ENCODE measurements around the gene CD164L2.
"Not testable (repeated sequence)": the region's sequence is repeated elsewhere in the genome, so short reads cannot be mapped to it uniquely, and the experiment has no call there.

Gene CD164L2

DNA sequence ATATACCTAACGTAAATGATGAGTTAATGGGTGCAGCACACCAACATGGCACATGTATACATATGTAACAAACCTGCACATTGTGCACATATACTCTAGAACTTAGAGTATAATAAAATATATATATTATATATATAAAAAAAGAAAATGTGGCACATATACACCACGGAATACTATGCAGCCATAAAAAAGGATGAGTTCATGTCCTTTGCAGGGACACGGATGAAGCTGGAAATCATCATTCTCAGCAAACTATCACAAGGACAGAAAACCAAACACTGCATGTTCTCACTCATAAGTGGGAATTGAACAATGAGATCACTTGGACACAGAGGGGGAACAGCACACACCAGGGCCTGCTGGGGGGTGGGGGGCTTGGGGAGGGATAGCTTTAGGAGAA is 1.7 kb upstream of the CD164L2 start:
- not testable (repeated sequence) for ATAC-seq (ENCODE audit: low read depth); H3K9me3 Mint-ChIP-seq; DNase-seq (ENCODE audit: low spot score in 2 of 2); H3K36me3 Mint-ChIP-seq; H3K4me3 Mint-ChIP-seq; H3K27me3 Mint-ChIP-seq; H3K27ac Mint-ChIP-seq
- peaks cover 11% of the 10 kb centered on the region for H3K4me1 Mint-ChIP-seq

DNA sequence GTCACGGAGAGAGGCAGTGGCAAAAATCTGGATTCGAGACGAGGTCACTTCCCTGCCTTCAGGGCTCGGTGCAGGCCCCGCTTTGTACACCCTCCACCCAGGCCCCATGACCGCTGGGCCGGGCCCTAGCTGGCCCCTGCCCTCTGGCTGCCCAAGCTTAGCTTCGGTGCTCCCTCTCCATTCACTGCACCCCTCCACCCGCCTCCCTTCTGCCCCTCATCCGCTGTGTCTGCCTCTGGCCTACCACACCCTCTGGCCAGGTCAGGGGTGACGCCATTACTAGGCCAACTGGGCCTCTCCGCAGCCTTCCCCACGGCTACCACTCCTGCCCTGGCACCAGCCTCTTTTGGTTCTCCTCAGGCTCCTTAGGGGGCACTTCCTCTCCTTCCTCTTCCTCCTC is 528 bp upstream of the CD164L2 start:
- Mint-ChIP-seq H3K36me3 (no peaks in the 10 kb centered on the region), H3K27ac (no peak overlapping the region), H3K4me3 (no peak overlapping the region), H3K9me3 (no peaks in the 10 kb centered on the region), H3K27me3 (peaks cover 2% of the 10 kb centered on the region), H3K4me1 (peaks cover 10% of the 10 kb centered on the region)
- DNase-seq (ENCODE audit: low spot score in 2 of 2) (no peak), ATAC-seq (ENCODE audit: low read depth) (no peak)

DNA sequence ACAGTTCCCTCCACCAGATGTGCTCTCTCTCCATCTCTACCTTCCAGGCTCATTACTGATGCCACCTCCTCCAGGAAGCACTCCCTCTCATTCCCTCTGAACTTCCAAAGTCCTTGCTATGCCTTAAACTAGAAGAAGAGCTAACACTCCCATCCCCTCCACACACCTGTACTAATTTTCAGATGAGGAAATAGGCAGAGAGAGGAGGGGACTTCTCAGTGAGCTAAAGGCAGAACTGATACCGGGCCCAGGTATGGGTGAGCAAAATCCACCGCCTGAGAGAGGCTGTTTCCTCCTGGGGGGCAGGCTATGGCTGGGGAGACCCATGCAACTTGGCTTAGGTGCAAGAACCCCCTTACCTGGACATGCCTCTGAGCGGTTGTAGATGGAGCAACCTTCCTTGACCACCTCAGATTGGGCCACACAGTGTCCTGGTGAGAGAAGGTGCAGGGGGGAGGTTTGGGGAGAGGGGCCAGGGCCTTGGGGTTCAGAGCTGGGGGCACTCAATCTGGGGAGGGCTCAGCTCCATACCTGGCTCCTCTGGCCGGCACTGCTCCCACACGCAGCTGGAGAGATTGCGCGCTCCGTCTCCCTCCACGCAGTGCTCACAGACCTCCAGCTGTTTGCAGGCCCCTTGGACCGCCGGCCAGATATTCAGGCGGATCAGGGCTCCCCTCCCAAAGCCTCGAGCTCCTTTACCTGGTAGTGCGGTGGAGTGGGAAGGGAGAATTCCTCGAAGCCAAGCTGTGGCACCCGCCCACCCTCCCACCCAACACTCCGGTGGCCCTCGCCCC is 967 bp downstream of the CD164L2 start:
- Mint-ChIP-seq H3K27me3 (peaks cover 2% of the 10 kb centered on the region), H3K4me1 (peaks cover 8% of the 10 kb centered on the region), H3K9me3 (no peaks in the 10 kb centered on the region), H3K27ac (peak overlapping the region; percentile 1), H3K36me3 (no peaks in the 10 kb centered on the region), H3K4me3 (no peak overlapping the region)
- ATAC-seq (ENCODE audit: low read depth) (peak; percentile 93), DNase-seq (ENCODE audit: low spot score in 2 of 2) (no peak)

DNA sequence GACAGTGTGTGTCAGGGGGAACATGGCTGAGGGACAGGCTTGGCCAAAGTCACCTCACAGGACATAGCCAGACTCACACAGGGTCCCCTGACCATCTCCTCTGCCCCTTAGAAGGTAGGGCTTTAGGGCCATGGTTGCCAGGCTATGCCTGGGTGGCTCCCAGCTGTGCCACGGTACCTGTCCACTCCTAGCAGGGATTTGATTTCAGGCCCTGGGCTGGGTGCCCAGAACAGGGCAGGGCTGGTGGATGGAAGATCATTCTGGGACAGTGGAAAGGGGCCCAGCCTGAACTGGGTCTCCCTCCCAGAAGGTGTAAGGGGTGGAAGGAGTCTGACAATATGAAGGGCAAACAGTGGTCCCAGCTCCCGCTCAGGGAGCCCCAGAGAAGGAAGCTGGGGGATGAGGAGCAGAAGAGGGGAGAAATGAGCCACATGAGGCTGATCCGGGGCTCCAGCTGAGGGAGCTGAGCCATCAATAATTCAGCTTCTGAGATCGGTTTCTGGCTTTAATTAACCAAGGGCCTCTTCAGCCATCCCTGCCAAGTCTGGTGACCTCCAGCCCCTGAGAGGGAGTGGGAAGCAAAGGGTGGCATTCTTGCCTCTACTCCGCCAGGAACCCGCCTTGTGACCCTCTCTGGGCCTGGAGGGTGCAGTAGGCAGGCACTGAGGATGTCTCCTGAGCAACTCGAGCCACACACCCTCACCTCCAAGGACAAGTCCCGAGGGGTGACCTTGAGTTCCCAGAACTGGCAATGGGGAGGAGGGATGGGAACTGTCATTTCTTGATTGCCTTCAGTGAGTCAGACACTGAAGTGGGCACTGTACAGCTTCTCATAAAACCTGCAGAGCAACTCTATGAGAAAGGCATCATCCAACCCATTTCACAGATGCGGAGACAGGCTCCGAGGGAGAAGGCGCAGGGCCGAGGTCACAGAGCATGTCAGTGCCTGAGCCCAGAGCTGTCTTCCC is 2.1 kb downstream of the CD164L2 start:
- H3K27me3 Mint-ChIP-seq = no peaks in the 10 kb centered on the region
- no peak overlapping the region for H3K27ac Mint-ChIP-seq

DNA sequence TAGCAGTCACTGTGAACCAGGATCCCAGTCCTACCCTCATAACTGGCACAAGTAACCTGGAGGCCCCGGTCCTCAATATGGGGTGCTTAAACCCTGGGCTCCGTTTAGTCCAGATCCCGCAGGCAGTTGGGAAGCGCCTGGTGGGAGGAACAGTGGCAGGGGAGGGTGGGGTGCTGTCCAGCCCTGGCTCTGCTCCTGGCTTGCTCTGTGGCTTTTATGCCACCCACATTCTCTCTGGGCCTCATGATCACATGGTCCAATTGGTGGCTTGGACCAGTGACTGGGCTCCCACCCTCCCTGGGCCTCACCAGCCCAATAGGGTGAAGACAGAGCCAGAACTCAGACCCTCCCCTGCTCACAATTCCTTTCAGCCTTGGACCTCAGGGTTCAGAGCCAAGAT is 2.9 kb downstream of the CD164L2 start:
- Mint-ChIP-seq H3K36me3 (no peaks in the 10 kb centered on the region), H3K27ac (no peak overlapping the region), H3K9me3 (no peaks in the 10 kb centered on the region), H3K4me1 (peaks cover 10% of the 10 kb centered on the region), H3K27me3 (peaks cover 3% of the 10 kb centered on the region), H3K4me3 (no peak overlapping the region)
- no peak for DNase-seq (ENCODE audit: low spot score in 2 of 2)
- no peak for ATAC-seq (ENCODE audit: low read depth)

More for the DNA sequence above, 2.1 kb downstream of the CD164L2 start:
- Mint-ChIP-seq H3K9me3 (no peaks in the 10 kb centered on the region), H3K4me1 (peaks cover 8% of the 10 kb centered on the region), H3K4me3 (no peak overlapping the region), H3K36me3 (no peaks in the 10 kb centered on the region)
- ATAC-seq (ENCODE audit: low read depth) = no peak
- no peak for DNase-seq (ENCODE audit: low spot score in 2 of 2)

DNA sequence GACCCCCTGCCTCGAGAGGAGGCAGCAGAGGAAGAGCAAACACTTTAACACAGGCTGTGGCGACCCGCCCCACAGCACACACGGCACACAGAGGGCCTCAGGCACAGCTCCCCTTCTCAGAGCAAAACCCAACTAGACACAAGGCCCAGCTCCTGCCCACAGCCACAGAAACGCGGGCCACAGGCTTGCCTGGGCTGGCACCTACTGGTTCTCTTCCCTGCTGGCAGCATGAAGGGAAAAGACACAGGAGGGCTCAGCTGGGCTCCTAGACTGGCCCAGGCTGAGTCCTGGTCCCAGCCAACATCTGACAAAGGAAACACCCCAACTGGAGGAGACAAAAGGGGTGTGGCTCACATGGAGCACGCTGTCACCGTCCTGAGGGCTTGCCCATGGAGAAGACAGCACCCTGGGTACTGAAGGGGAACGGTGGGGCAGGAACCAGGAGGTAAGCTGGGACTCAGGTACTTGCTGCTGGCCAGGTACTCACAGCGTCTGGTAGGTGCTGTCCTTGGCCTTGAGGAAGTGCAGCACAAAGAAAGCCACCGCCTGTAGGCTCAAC is 3.5 kb downstream of the CD164L2 start:
- H3K27ac Mint-ChIP-seq = no peak overlapping the region

DNA sequence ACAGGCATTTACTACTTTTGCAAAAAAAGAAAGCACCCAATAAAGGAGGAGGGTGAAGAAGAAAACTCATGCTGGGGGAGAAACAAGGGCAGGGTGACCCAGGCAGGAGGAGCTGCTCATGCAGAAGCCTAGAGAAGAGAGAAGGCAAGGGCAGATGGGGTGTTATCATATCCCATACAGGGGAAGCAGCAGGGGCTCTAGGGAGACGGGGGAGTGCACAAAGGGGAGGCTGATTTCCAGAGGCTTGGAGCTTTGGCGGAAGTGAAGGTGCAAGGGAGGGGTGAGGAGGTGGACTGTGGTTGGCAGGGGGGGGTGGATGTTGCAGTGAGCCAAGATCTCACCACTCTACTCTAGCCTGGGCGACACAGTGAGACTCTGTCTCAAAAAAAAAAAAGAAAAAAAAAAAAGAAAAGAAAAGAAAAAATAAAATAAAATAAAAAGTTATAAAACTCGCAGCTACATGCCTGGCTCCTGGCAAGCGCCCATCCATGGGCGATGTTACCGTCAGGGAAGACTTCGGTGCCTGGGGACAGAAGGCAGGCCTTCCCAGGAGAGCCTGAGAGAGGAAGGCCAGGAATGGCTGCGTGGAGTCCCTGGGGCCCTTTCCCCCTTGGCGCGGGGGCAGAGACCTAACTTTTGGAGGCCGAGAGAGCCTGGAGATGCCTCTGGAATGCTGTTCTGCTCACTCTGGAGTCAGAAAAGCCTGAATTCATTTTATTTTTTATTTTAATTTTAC is 5.2 kb downstream of the CD164L2 start:
- Mint-ChIP-seq H3K36me3 (no peaks in the 10 kb centered on the region), H3K27me3 (peaks cover 3% of the 10 kb centered on the region), H3K4me1 (peaks cover 13% of the 10 kb centered on the region), H3K4me3 (no peak overlapping the region), H3K27ac (no peak overlapping the region), H3K9me3 (no peaks in the 10 kb centered on the region)
- DNase-seq (ENCODE audit: low spot score in 2 of 2) (no peak), ATAC-seq (ENCODE audit: low read depth) (no peak)

More for the DNA sequence above, 3.5 kb downstream of the CD164L2 start:
- Mint-ChIP-seq H3K27me3 (peaks cover 3% of the 10 kb centered on the region), H3K4me1 (peaks cover 10% of the 10 kb centered on the region), H3K36me3 (no peaks in the 10 kb centered on the region), H3K4me3 (no peak overlapping the region), H3K9me3 (no peaks in the 10 kb centered on the region)
- DNase-seq (ENCODE audit: low spot score in 2 of 2) = no peak
- no peak for ATAC-seq (ENCODE audit: low read depth)

DNA sequence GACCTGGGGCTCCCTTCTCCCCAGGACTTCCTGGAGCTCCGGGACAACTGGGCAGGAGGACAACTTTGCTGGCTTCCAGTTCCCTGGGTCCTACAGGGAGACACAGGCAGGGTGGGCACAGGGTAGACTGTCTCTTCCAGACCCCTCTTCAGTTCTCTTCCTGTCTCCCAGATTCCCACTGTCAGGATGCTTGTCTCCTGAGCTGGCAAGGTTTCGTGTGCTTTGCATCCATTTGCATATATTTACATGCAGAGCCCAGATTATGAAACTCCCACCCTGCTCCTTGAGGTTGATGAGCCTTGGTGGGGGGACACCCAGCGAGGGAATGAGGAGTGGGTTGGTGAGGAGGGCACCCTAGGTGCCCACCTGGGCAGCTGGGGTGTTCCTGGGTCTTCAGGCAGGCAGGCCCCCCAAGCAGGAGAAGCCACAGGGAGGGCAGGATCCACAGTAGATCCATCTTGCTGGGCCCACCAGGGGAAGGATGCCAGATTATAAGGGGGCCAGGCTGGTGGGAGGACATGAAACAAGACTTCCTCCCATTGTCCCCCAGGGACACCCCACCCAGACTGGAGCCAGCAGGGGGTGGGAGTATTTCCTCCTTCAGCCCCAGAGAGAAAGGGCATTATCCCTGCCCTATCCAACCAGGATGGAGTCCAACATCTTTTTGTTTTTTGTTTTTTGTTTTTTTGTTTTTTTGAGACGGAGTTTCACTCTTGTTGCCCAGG is 8.6 kb downstream of the CD164L2 start, which contains the start of gene FCN3:
Gene FCN3, minus strand, starts transcription at position 463 of the 725 bp plus-strand sequence. Its CDS starts 6 bp downstream, at position 457.
- Mint-ChIP-seq H3K9me3 (no peaks in the 10 kb centered on the region), H3K4me1 (peaks cover 19% of the 10 kb centered on the region), H3K4me3 (no peak within 1 kb of the TSS), H3K27me3 (peaks cover 3% of the 10 kb centered on the region), H3K27ac (no peak within 1 kb of the TSS), H3K36me3 (no peaks in the 10 kb centered on the region)
- DNase-seq (ENCODE audit: low spot score in 2 of 2) (no peak), ATAC-seq (ENCODE audit: low read depth) (no peak)

DNA sequence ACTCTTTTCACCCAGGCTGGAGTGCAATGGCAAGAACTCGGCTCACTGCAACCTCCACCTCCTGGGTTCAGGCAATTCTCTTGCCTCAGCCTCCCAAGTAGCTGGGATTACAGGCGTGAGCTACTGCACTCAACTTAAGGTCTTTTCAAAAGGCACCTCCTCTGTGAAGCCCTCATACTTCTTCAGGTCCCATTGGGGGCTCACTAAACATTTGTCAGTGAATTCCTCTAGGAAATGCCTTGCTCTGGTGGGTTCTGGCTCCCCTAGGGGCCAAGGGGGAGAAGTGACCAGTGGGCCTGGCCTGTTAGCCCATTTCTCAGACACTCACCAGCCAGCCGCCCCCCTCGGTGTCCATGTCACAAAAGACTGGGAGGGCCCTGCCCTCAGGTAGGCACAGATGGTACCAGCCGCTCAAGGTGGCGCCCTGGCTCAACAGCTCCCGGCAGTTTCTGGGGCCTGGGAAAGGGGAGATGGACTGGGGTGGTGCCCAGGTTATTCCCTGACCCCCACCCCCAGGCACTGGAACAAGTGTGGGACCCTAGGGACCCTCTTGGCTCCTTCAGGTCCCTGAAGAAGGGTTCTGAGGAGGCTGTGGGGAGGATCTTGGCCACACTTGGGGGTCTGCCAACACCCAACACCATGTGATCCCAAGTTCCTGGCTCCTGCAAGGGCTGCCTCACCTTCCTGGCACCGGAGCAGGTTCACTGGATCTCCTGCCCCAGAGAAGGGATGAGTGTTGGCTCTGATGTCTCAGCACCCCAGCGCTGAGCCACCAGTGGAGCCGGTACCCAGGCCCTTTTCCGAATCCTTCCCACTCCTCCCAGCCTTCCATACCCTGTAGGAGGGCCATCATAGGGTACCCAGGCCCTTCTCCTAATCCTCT is 10.1 kb downstream of the CD164L2 start:
- ATAC-seq (ENCODE audit: low read depth) (no peak), DNase-seq (ENCODE audit: low spot score in 2 of 2) (no peak)
- no peaks in the 10 kb centered on the region for H3K9me3 Mint-ChIP-seq
- H3K27me3 Mint-ChIP-seq = peaks cover 3% of the 10 kb centered on the region
- H3K4me1 Mint-ChIP-seq = peaks cover 24% of the 10 kb centered on the region
- no peak overlapping the region for H3K27ac Mint-ChIP-seq
- H3K36me3 Mint-ChIP-seq = no peaks in the 10 kb centered on the region
- no peak overlapping the region for H3K4me3 Mint-ChIP-seq

DNA sequence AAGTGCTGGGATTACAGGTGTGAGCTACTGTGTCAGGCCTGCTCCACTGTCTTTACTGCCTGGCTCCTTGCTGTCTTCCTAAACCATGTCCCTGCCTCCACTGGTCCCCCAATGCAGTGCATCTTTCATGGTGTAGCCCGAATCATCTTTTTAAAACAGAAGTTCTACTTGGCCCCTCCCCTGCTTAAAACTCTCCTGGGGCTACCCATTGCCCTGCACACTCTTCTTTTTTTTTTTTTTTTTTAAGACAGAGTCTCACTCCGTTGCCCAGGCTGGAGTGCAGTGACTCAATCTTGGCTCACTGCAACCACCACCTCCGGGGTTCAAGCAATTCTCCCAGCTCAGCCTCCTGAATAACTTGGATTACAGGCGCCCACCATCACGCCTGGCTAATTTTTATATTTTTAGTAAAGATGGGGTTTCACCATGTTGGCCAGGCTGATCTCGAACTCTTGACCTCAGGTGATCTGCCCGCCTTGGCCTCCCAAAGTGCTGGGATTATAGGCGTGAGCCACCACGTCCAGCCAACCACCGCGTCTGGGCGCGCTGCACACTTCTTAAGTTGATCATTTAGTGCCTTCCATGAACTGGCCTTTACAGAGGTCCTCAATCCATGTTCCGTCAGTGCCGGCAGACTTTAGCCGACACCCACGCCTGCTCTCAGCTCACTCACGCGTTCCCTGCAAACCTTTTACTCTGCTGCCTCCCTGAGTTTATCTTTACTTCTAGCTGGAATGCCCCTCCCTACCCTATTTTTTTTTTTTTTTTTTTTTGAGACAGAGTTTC is 10.9 kb downstream of the CD164L2 start:
- no peak overlapping the region for H3K4me3 Mint-ChIP-seq
- H3K9me3 Mint-ChIP-seq = no peaks in the 10 kb centered on the region
- H3K27ac Mint-ChIP-seq = no peak overlapping the region
- H3K4me1 Mint-ChIP-seq = peaks cover 24% of the 10 kb centered on the region
- peaks cover 3% of the 10 kb centered on the region for H3K27me3 Mint-ChIP-seq
- DNase-seq (ENCODE audit: low spot score in 2 of 2) (no peak), ATAC-seq (ENCODE audit: low read depth) (peak; percentile 52)
- H3K36me3 Mint-ChIP-seq = no peaks in the 10 kb centered on the region

DNA sequence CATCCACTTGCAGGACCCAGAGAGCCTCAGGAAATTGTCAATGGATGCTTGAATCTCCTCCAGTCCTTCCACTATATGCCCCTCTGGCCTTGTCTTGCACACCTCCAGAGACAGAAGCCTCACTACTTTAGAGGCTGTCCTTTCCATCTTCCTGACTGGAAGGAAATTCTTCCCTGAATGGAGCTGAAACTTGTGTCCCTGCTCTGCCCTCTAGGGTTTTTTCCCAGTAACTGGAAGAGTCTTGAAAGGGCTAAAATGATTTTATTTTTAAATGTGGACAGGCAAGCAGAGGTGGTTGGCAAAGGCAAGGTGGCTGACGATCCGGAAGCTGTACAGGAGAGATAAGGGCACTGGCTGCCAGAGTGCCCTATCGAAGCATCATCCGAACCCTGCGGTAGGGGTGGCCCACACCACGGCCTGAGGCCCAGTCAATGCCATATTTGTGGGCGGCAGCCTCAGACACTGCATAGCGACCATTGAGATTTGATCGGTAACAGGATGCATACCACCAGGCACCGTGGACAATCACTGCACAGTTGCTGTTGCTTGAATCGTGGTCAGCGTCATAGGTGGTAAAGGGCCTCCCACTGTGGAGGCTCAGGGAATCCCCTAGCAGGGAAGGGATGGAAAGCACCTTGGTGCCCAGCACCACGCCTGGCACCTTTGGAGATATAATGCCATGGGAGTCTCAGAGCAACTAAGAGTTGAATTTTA is 14.1 kb downstream of the CD164L2 start:
- H3K4me3 Mint-ChIP-seq = peak overlapping the region; percentile 28
- no peaks in the 10 kb centered on the region for H3K27me3 Mint-ChIP-seq
- no peaks in the 10 kb centered on the region for H3K9me3 Mint-ChIP-seq
- DNase-seq (ENCODE audit: low spot score in 2 of 2) (no peak), ATAC-seq (ENCODE audit: low read depth) (no peak)
- H3K4me1 Mint-ChIP-seq = peaks cover 41% of the 10 kb centered on the region
- no peaks in the 10 kb centered on the region for H3K36me3 Mint-ChIP-seq
- peak overlapping the region; percentile 65 for H3K27ac Mint-ChIP-seq

Data from memory B cell (primary cell).